GM19455 (cell line): Measurements from ENCODE around the gene KIAA0408.
"Not testable (repeated sequence)": the region's sequence is repeated elsewhere in the genome, so short reads cannot be mapped to it uniquely, and the experiment has no call there.

Source experiments
- ATAC-seq: cut with Tn5 transposase; IDR thresholded peaks from one replicate; pipeline ENCODE4 v1.9.1; 2021; ENCODE audit not compliant: unreplicated experiment

KIAA0408 gene

GRCh38 chr6:127464161-127464880 lies 5.1 kb upstream of the KIAA0408 start:
- ATAC-seq = no peak

DNA sequence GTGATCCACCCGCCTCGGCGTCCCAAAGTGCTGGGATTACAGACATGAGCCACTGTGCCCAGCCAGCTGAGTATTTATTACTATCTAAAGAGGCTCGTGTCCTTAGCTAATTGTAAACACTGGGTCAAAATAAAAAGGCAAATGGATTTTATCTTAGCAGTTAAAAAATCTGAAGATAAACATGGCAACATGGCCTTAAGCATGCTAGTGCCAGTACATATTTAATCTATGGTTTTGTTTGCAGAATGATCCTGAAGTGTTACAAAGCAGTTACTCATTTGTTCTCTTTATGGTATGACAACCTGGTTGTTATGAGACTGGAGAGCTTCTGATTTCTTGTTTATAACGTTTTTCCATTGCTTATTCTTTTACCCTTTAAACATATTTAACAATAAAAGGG lies 3.9 kb upstream of the KIAA0408 start:
- ATAC-seq = no peak

DNA sequence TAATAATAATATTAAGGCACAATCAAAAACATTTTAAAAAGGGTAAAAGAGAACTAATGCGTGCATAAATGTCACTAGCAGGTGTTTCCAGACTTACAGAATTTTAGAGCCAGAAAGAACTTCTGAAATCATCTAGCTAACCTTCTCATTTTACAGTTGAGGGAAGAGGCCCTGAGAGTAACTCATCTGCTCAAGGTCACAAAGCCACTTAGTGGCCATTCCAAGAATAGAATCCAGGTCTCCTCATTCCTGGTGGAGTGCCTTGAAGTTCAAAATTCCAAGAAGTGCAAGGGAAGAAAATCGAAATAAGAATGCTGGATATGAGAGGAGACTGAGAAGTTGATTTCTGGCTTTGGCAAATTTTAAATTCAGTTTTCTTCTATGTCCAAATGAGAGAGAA lies 3.2 kb upstream of the KIAA0408 start:
- ATAC-seq = no peak

- ATAC-seq = no peak
Observed at GRCh38 chr6:127460465-127460864, 1.3 kb upstream of the KIAA0408 start.

GRCh38 chr6:127458817-127459216 lies 372 bp downstream of the KIAA0408 start:
- no peak for ATAC-seq

DNA sequence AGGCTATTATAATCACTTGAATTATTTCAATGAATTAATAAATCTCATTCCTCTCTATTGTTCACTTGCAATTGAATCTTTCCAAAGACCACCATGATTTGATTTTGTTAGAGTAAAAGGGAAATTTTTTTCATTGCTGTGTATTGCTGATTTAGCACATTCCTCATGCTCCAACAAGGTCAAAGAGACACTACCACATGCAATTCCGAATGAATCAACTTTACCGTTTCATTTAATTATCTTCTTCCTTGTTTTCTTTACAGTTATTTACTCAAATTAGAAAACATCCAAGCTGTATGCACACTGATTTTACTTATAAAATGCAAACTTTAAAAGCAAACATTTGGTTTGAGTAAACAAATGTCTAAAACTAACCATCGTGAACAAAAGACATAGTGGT lies 967 bp downstream of the KIAA0408 start:
- no peak for ATAC-seq

- no peak for ATAC-seq
Observed at GRCh38 chr6:127457456-127458064, 1.6 kb downstream of the KIAA0408 start.

DNA sequence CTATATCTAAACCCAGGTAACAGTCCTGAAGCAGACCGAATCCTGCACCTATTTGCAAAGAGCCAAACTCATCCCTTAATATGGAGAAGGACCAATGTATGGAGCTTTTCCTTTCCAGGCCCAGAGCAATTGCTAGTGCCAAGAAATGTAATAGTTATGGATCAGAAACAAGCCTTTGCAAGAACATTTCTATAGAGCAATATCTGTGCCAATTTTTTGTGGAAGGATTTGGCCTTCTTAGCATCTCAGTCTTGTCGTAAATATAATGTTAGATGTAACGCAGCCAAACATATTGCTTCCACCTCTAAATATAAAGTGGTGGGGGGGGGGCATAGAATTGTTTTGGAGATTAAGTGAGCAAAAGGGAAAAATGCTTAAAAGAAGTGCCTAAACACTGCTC lies 2.7 kb downstream of the KIAA0408 start:
- ATAC-seq = no peak

- ATAC-seq = no peak
Observed at GRCh38 chr6:127453845-127454619, 5.2 kb downstream of the KIAA0408 start.

DNA sequence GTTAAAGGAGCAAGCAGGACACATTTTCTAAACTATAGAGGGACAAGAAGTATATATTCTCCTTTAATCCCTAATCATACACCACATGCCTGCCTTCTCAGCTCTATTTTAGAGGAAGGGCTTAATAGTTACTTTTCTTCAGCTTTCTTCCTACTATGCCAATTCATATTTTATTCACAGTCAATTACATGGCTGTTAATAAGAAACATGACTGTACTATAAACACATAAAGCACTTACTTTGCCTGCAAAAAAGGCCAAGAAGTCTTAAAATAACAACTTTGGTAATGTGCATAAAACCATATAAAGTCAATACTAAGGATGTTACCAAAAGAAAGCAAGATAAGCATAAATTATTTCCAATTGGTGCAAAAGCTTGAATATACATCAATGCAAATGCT lies 6.4 kb downstream of the KIAA0408 start:
- no peak for ATAC-seq

GRCh38 chr6:127451388-127451787 lies 7.8 kb downstream of the KIAA0408 start:
- ATAC-seq = no peak

GRCh38 chr6:127447780-127448179 lies 11.4 kb downstream of the KIAA0408 start:
- no peak for ATAC-seq

GRCh38 chr6:127446356-127446755 lies 12.8 kb downstream of the KIAA0408 start:
- no peak for ATAC-seq

DNA sequence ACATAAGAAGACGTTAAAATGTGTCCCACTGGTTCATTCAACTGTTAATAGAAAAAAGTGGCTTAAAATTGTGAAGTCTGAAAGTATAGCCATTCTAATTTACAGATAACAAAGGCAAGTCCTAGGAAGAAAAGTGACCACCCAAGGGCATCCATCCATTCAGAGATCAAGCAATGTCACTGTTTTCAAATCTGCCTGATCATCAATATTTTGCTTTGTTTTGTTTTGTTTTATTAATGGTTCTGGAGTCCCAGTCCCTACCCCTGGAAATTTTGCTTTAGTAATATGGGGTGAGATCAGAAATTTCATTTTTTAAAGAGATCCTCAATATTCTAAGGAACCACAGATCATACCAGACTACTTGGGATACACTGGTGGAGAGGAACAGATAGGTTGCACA lies 17.3 kb downstream of the KIAA0408 start:
- no peak for ATAC-seq

DNA sequence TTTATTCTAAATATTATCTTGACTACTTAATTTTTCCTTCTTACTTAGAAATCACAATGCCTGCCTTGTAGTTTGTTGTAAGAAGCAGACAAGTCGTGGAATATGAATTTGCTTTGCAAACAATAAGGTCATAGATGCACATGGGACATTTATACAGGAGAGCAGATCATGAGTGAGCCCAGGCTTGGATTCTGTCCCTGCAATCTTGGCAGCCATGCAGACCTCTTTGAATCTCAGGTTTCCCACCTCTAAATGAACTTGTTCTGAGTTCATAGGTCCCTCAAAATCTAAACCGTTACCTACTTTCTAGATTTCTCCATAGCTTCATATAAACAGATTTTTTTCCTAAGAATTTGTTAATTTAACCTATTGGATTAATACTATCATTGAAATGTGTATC lies 19.5 kb downstream of the KIAA0408 start:
- no peak for ATAC-seq

DNA sequence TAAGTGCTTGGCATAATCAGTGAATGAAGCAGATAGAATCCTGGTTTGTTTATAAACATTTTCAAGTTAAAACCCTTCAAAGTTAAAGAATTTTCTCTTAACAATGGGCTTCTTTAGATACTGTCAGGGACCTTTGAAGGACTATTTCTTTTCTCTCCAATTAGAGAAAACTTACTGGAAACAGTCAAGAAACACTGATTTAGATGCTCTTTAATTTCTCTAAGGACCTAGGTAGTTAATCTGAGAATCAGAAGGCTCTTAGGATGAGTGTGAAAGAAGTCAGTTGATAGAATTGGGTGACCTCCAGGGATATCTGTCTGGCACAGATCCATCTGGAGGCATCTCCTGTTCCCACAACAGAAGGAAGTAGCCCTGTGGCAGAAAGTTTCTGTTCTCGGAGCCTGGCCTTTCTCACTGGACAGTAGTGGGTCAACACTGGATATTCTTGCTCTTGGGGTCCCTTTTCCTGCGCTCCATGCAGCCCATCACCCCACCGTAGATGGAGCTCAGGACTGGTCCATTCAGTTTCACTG lies 22.5 kb downstream of the KIAA0408 start:
- ATAC-seq = no peak

GRCh38 chr6:127435626-127436220 lies 23.5 kb downstream of the KIAA0408 start:
- no peak for ATAC-seq

DNA sequence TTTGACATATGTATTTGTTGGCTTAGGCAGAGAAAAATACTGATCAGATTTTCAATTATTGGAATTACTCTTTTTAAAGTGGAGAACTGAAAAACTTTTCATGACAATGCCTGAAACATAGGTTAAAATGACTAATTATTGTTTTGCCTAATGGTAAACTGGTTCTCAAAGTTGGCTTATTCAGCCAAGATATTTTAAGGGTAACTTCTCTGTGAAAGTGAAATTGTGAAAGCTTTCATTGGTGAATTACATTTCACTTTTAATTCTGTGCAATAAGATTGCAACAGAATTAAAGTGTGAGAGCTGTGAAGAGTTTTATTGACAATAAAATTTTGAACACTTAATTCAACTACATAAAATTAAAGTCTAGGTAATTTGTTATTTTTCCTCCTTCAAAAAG lies 24.5 kb downstream of the KIAA0408 start:
- ATAC-seq = no peak

GRCh38 chr6:127428562-127428961 lies 30.6 kb downstream of the KIAA0408 start:
- ATAC-seq = not testable (repeated sequence)

GRCh38 chr6:127423921-127424320 lies 35.3 kb downstream of the KIAA0408 start:
- no peak for ATAC-seq

- not testable (repeated sequence) for ATAC-seq
Observed at GRCh38 chr6:127421164-127421563, 38.0 kb downstream of the KIAA0408 start.
